Measurements from ENCODE around the gene PWWP2B. TPM values are rescaled to one million over a fixed set of nuclear protein-coding genes. Genes with fewer than 3 reads are reported as not detected.
"Not testable (repeated sequence)": the region's sequence is repeated elsewhere in the genome, so short reads cannot be mapped to it uniquely, and the experiment has no call there.

The PWWP2B gene
- polyA plus RNA-seq, 4 donors: 6.6 to 21.8 (median 11.2) TPM

GRCh38 chr10:132377326-132377725 is 19.7 kb upstream of the PWWP2B start:
- DNase-seq (ENCODE audit: low read depth in 4 of 4, low spot score in 2 of 4): no peak

- not testable (repeated sequence) for DNase-seq (ENCODE audit: low read depth in 4 of 4, low spot score in 2 of 4)
These were observed 18.0 kb upstream of the PWWP2B start for GRCh38 chr10:132379026-132379425.

- DNase-seq (ENCODE audit: low read depth in 4 of 4, low spot score in 2 of 4): not testable (repeated sequence)
These were observed 16.0 kb upstream of the PWWP2B start for GRCh38 chr10:132380986-132381385.

- no peak for DNase-seq (ENCODE audit: low read depth in 4 of 4, low spot score in 2 of 4)
These were observed 15.3 kb upstream of the PWWP2B start for GRCh38 chr10:132381741-132382140.

GRCh38 chr10:132382231-132382922 is 14.6 kb upstream of the PWWP2B start:
- DNase-seq (ENCODE audit: low read depth in 4 of 4, low spot score in 2 of 4): no peak

- DNase-seq (ENCODE audit: low read depth in 4 of 4, low spot score in 2 of 4): no peak
These were observed 13.9 kb upstream of the PWWP2B start for GRCh38 chr10:132383101-132383500.

- no peak for DNase-seq (ENCODE audit: low read depth in 4 of 4, low spot score in 2 of 4)
These were observed 13.2 kb upstream of the PWWP2B start for GRCh38 chr10:132383751-132384196.

- DNase-seq (ENCODE audit: low read depth in 4 of 4, low spot score in 2 of 4): no peak
These were observed 12.2 kb upstream of the PWWP2B start for GRCh38 chr10:132384618-132385388.

- DNase-seq (ENCODE audit: low read depth in 4 of 4, low spot score in 2 of 4): no peak
These were observed 11.7 kb upstream of the PWWP2B start for GRCh38 chr10:132385389-132385667.

- DNase-seq (ENCODE audit: low read depth in 4 of 4, low spot score in 2 of 4): no peak
These were observed 11.1 kb upstream of the PWWP2B start for GRCh38 chr10:132385721-132386418.

GRCh38 chr10:132386419-132386831 is 10.6 kb upstream of the PWWP2B start:
- DNase-seq (ENCODE audit: low read depth in 4 of 4, low spot score in 2 of 4): no peak

- not testable (repeated sequence) for DNase-seq (ENCODE audit: low read depth in 4 of 4, low spot score in 2 of 4)
These were observed 10.1 kb upstream of the PWWP2B start for GRCh38 chr10:132386896-132387295.

- no peak for DNase-seq (ENCODE audit: low read depth in 4 of 4, low spot score in 2 of 4)
These were observed 9.2 kb upstream of the PWWP2B start for GRCh38 chr10:132387764-132388210.

- DNase-seq (ENCODE audit: low read depth in 4 of 4, low spot score in 2 of 4): no peak
These were observed 8.0 kb upstream of the PWWP2B start for GRCh38 chr10:132388891-132389432.

- no peak for DNase-seq (ENCODE audit: low read depth in 4 of 4, low spot score in 2 of 4)
These were observed 7.4 kb upstream of the PWWP2B start for GRCh38 chr10:132389433-132390169.

GRCh38 chr10:132390170-132390920 is 6.7 kb upstream of the PWWP2B start:
- no peak for DNase-seq (ENCODE audit: low read depth in 4 of 4, low spot score in 2 of 4)

- DNase-seq (ENCODE audit: low read depth in 4 of 4, low spot score in 2 of 4): no peak
These were observed 5.9 kb upstream of the PWWP2B start for GRCh38 chr10:132390921-132391675.

GRCh38 chr10:132391676-132392020 is 5.4 kb upstream of the PWWP2B start:
- no peak for DNase-seq (ENCODE audit: low read depth in 4 of 4, low spot score in 2 of 4)

GRCh38 chr10:132392184-132392800 is 4.7 kb upstream of the PWWP2B start:
- DNase-seq (ENCODE audit: low read depth in 4 of 4, low spot score in 2 of 4): no peak
